PC-3 (cell line): ENCODE results near the gene NEDD4L. TPM values are rescaled to one million over a fixed set of nuclear protein-coding genes. Genes with fewer than 3 reads are reported as not detected.
A peak's percentile ranks its signal among the peaks of the same experiment; 100 is the strongest.

ENCODE experiments used
- ATAC-seq: fragments of 200-7000 bp; cut with Tn5 transposase; 2 replicates; pipeline ENCODE4 v1.9.1; 2020; ENCODE audit warnings: mild to moderate bottlenecking, moderate library complexity
- BruUV-seq: library from RNA; stranded (reverse); fragments of 400-500 nt; replicated peaks from 2 replicates; lab custom pipeline; 2021; lab: Mats Ljungman, UMichigan
- CTCF ChIA-PET: fragments of 300-600 bp; sonication (Branson Sonifier 250); formaldehyde crosslinking; loops from one replicate; lab custom pipeline; 2022; ENCODE audit warnings: antibody characterized with exemption; lab: Charles Lee
- POLR2A ChIA-PET: fragments of 300-600 bp; sonication (Branson Sonifier 250); formaldehyde crosslinking; loops from one replicate; lab custom pipeline; 2022; ENCODE audit warnings: antibody characterized with exemption; ENCODE audit not compliant: unreplicated experiment; lab: Charles Lee
- DNase-seq: peaks from one replicate; pipeline ENCODE4 v3.0.0-alpha.2; 2015
- H2AFZ ChIP-seq: fragments of 300-600 bp; sonication (generic); 2 replicates; pipeline ENCODE4 v1.6.0; 2016; ENCODE audit warnings: antibody characterized with exemption, low read length
- H3F3A ChIP-seq: fragments of 300-600 bp; sonication (generic); one replicate; pipeline ENCODE4 v1.6.0; 2017; ENCODE audit warnings: antibody characterized with exemption, low read length, control low read depth, mild to moderate bottlenecking; ENCODE audit not compliant: unreplicated experiment
- H3K27ac ChIP-seq: fragments of 300-600 bp; sonication (generic); 2 replicates; pipeline ENCODE4 v1.5.1; 2016; ENCODE audit warnings: mild to moderate bottlenecking, low read length
- H3K27me3 ChIP-seq: fragments of 300-600 bp; sonication (generic); 2 replicates; pipeline ENCODE4 v1.6.1; 2016; ENCODE audit warnings: low read length, mixed read lengths
- H3K36me3 ChIP-seq: fragments of 300-600 bp; sonication (generic); 2 replicates; pipeline ENCODE4 v1.6.1; 2016; ENCODE audit warnings: low read depth, mixed run types, low read length, mixed read lengths
- H3K4me1 ChIP-seq: fragments of 300-600 bp; sonication (generic); 2 replicates; pipeline ENCODE4 v1.5.1; 2016; ENCODE audit warnings: low read length; ENCODE audit not compliant: insufficient read depth
- H3K4me2 ChIP-seq: fragments of 300-600 bp; sonication (generic); 2 replicates; pipeline ENCODE4 v1.6.0; 2016; ENCODE audit warnings: low read length
- H3K4me3 ChIP-seq: fragments of 300-600 bp; sonication (generic); 2 replicates; pipeline ENCODE4 v1.5.1; 2016; ENCODE audit warnings: mild to moderate bottlenecking, low read length, mixed read lengths
- H3K79me2 ChIP-seq: fragments of 300-600 bp; sonication (generic); 2 replicates; pipeline ENCODE4 v1.6.1; 2017; ENCODE audit warnings: low read length, mixed read lengths
- H3K9ac ChIP-seq: fragments of 300-600 bp; sonication (generic); 2 replicates; pipeline ENCODE4 v1.6.0; 2016; ENCODE audit warnings: mild to moderate bottlenecking, low read length
- H3K9me2 ChIP-seq: fragments of 300-600 bp; sonication (generic); replicated peaks from 2 replicates; pipeline ENCODE4 v1.6.1; 2016; ENCODE audit warnings: mixed run types, low read length, mixed read lengths
- H3K9me3 ChIP-seq: fragments of 300-600 bp; sonication (generic); 2 replicates; pipeline ENCODE4 v1.6.1; 2016; ENCODE audit warnings: low read length, mixed read lengths
- H4K20me1 ChIP-seq: fragments of 300-600 bp; sonication (generic); 2 replicates; pipeline ENCODE4 v1.6.1; 2016; ENCODE audit warnings: low read length, mixed read lengths
- CTCF ChIP-seq: fragments of 300-600 bp; sonication (generic); conservative IDR thresholded peaks from 2 replicates; pipeline ENCODE4 v1.5.1; 2017; ENCODE audit warnings: antibody characterized with exemption, low read depth, mild to moderate bottlenecking, low read length
- EZH2 ChIP-seq: fragments of 300-600 bp; sonication (generic); IDR thresholded peaks from one replicate; pipeline ENCODE4 v1.6.1; 2017; ENCODE audit warnings: antibody characterized with exemption, mild to moderate bottlenecking, low read length; ENCODE audit not compliant: unreplicated experiment
- EZH2phosphoT487 ChIP-seq: fragments of 300-600 bp; sonication (generic); IDR thresholded peaks from 2 replicates; pipeline ENCODE4 v1.6.1; 2018; ENCODE audit warnings: mild to moderate bottlenecking, antibody characterized with exemption, low read length, borderline replicate concordance
- intact Hi-C: fragments of 100-400 bp; cut with micrococcal nuclease; formaldehyde crosslinking; loops from 2 replicates; pipeline ENCODE4 v1.9.0; 2023
- total RNA-seq: library from RNA; depleted of rRNA; stranded (reverse); fragments of >200 nt; gene quantifications from 2 replicates; pipeline ENCODE4 v1.2.3, GENCODE V29; 2014

The NEDD4L gene
- total RNA-seq, 1 experiment from 2014 or later = 105 TPM

- TF ChIP-seq EZH2 (no peak), EZH2phosphoT487 (no peak), CTCF (no peak)
- BruUV-seq = no TSS peak
- CTCF ChIA-PET = no interaction called here
These were observed 143.6 kb downstream of the NEDD4L start for GRCh38 chr18:58187674-58188073.

GRCh38 chr18:58188996-58189395 is 145.0 kb downstream of the NEDD4L start:
- POLR2A ChIA-PET = no interaction called here
- no peak overlapping the region for H3K9ac ChIP-seq
- H3K4me3 ChIP-seq = no peak overlapping the region
- no peaks in the 10 kb centered on the region for H3K9me3 ChIP-seq
- DNase-seq (no peak), ATAC-seq (no peak)
- H3K27ac ChIP-seq = no peak overlapping the region
- H3K4me2 ChIP-seq = no peak overlapping the region
- H3K36me3 ChIP-seq = no peaks in the 10 kb centered on the region
- H3K9me2 ChIP-seq = no peaks in the 10 kb centered on the region
- peaks cover 48% of the 10 kb centered on the region for H3K4me1 ChIP-seq
- H3F3A ChIP-seq = peaks cover 9% of the 10 kb centered on the region
- CTCF ChIA-PET = no interaction called here
- no peaks in the 10 kb centered on the region for H3K27me3 ChIP-seq
- H2AFZ ChIP-seq = no peak overlapping the region
- intact Hi-C loops = loop anchor here (5.0 kb wide), 1 partner anchor 73 kb away; no protein-coding TSS in a partner anchor
- no TSS peak for BruUV-seq
- H3K79me2 ChIP-seq = peaks cover 66% of the 10 kb centered on the region
- no peaks in the 10 kb centered on the region for H4K20me1 ChIP-seq
- TF ChIP-seq EZH2phosphoT487 (no peak), EZH2 (no peak), CTCF (no peak)

More at GRCh38 chr18:58187674-58188073, 143.6 kb downstream of the NEDD4L start:
- no peaks in the 10 kb centered on the region for H3K9me2 ChIP-seq
- intact Hi-C loops = loop anchor here (2.0 to 5.0 kb wide), 2 partner anchors 31 to 75 kb away; no protein-coding TSS in a partner anchor
- no peaks in the 10 kb centered on the region for H3K27me3 ChIP-seq
- ATAC-seq = no peak
- no peaks in the 10 kb centered on the region for H4K20me1 ChIP-seq
- H3K9ac ChIP-seq = no peak overlapping the region
- H3K27ac ChIP-seq = peak overlapping the region; percentile 80; the same call in 1 of the 2 replicates
- H3F3A ChIP-seq = peaks cover 9% of the 10 kb centered on the region
- DNase-seq = no peak
- peaks cover 55% of the 10 kb centered on the region for H3K4me1 ChIP-seq
- no peaks in the 10 kb centered on the region for H3K9me3 ChIP-seq
- H3K36me3 ChIP-seq = no peaks in the 10 kb centered on the region
- H2AFZ ChIP-seq = no peak overlapping the region
- peak overlapping the region; percentile 64; the same call in 1 of the 2 replicates for H3K4me2 ChIP-seq
- POLR2A ChIA-PET = interaction anchor here (0.6 kb wide), 1 partner anchor 16 kb away, joined by 7 read pairs; no protein-coding TSS in a partner anchor
- H3K4me3 ChIP-seq = no peak overlapping the region
- peaks cover 68% of the 10 kb centered on the region for H3K79me2 ChIP-seq

- Histone ChIP-seq H3F3A (peaks cover 9% of the 10 kb centered on the region), H3K9me3 (no peaks in the 10 kb centered on the region), H3K79me2 (peaks cover 73% of the 10 kb centered on the region), H3K36me3 (no peaks in the 10 kb centered on the region), H3K4me2 (peak overlapping the region; percentile 55), H3K27me3 (no peaks in the 10 kb centered on the region), H3K9ac (no peak overlapping the region), H3K4me3 (no peak overlapping the region), H3K27ac (no peak overlapping the region), H3K4me1 (peaks cover 44% of the 10 kb centered on the region), H3K9me2 (no peaks in the 10 kb centered on the region), H4K20me1 (no peaks in the 10 kb centered on the region), H2AFZ (no peak overlapping the region)
- BruUV-seq = no TSS peak
- TF ChIP-seq CTCF = no peak
- no peak for TF ChIP-seq EZH2
- TF ChIP-seq EZH2phosphoT487 = no peak
- peak; percentile 42 for ATAC-seq
- ChIA-PET POLR2A (no interaction called here), CTCF (interaction anchor here (0.6 to 1.0 kb wide), 2 partner anchors 73 to 131 kb away, joined by 3 read pairs; no protein-coding TSS in a partner anchor)
- DNase-seq = peak; percentile 32
- intact Hi-C loops = no loop called here
These were observed 147.0 kb downstream of the NEDD4L start for GRCh38 chr18:58190842-58191530.
